Ascending aorta (tissue), 2 donors: ENCODE results near the gene PPIE. TPM values are rescaled to one million over a fixed set of nuclear protein-coding genes. Genes with fewer than 3 reads are reported as not detected.
A peak's percentile ranks its signal among the peaks of the same experiment; 100 is the strongest.
"Not testable (repeated sequence)": the region's sequence is repeated elsewhere in the genome, so short reads cannot be mapped to it uniquely, and the experiment has no call there.

ENCODE experiments used
- DNase-seq, 2 donors: peaks; one replicate each; pipeline ENCODE4 v3.0.0-alpha.2; 2019; ENCODE audit warnings: low spot score in 2 of 2
- H3K27ac ChIP-seq, 2 donors: fragments of 200-600 bp; sonication (generic); one replicate each; pipeline ENCODE4 v1.5.1; 2016 to 2017; ENCODE audit warnings: mild to moderate bottlenecking in 1 of 2
- H3K27me3 ChIP-seq: fragments of 200-600 bp; sonication (generic); one replicate; pipeline ENCODE4 v1.5.1; 2017
- H3K36me3 ChIP-seq, 2 donors: fragments of 200-600 bp; sonication (generic); one replicate each; pipeline ENCODE4 v1.5.1; 2016
- H3K4me1 ChIP-seq, 2 donors: fragments of 200-600 bp; sonication (generic); one replicate each; pipeline ENCODE4 v1.5.1; 2016 to 2017; ENCODE audit warnings: mild to moderate bottlenecking in 1 of 2
- H3K4me3 ChIP-seq, 2 donors: fragments of 200-600 bp; sonication (generic); one replicate each; pipeline ENCODE4 v1.5.1; 2016 to 2017; ENCODE audit warnings: mild to moderate bottlenecking in 1 of 2
- H3K9me3 ChIP-seq, 2 donors: fragments of 200-600 bp; sonication (generic); one replicate each; pipeline ENCODE4 v1.5.1; 2016
- CTCF ChIP-seq, 3 experiments: fragments of 200-600 bp in 2 of 3; fragments of 450-650 bp in 1 of 3; sonication (generic) in 2 of 3; IDR thresholded peaks; one replicate each; pipeline ENCODE4 v1.5.1; 2016 to 2019; ENCODE audit warnings: antibody characterized with exemption in 3 of 3, mild to moderate bottlenecking in 1 of 3, moderate library complexity in 1 of 3
- intact Hi-C: fragments of 100-400 bp; cut with DNase I; formaldehyde crosslinking; loops from one replicate; pipeline ENCODE4 v1.15.1; 2023
- total RNA-seq: library from RNA; depleted of rRNA; stranded (reverse); fragments of >200 nt; gene quantifications from one replicate; pipeline ENCODE4 v1.1.0, GENCODE V29; 2016

Gene PPIE
- total RNA-seq, 1 donor from 2014 or later: 58.3 TPM

- Histone ChIP-seq H3K4me1 (no peaks in the 10 kb centered on the region), H3K9me3 (no peaks in the 10 kb centered on the region), H3K27ac (no peak overlapping the region), H3K36me3 (no peaks in the 10 kb centered on the region), H3K27me3 (no peaks in the 10 kb centered on the region), H3K4me3 (no peak overlapping the region)
- intact Hi-C loops: no loop called here
- no peak for TF ChIP-seq CTCF (IDR thresholded peaks at IDR 0.05)
- no peak for DNase-seq
These were observed 57.0 kb downstream of the PPIE start for GRCh38 chr1:39795651-39796050.

GRCh38 chr1:39798859-39799769, 60.4 kb downstream of the PPIE start:
- H3K27ac ChIP-seq, intact Hi-C loops: not testable (repeated sequence)
- H3K4me3 ChIP-seq: peak overlapping the region in 1 of 2 donors; percentile 27

GRCh38 chr1:39799770-39800470, 61.2 kb downstream of the PPIE start:
- no peak overlapping the region for H3K4me3 ChIP-seq
- H3K27me3 ChIP-seq: no peaks in the 10 kb centered on the region
- intact Hi-C loops: no loop called here
- DNase-seq: peak in 1 of 2 donors; percentile 72
- no peaks in the 10 kb centered on the region for H3K9me3 ChIP-seq
- no peaks in the 10 kb centered on the region for H3K36me3 ChIP-seq
- H3K4me1 ChIP-seq: no peaks in the 10 kb centered on the region
- peak; percentile 60 to 72 (median 70) for TF ChIP-seq CTCF (IDR thresholded peaks at IDR 0.05)
- H3K27ac ChIP-seq: no peak overlapping the region

More at GRCh38 chr1:39798859-39799769, 60.4 kb downstream of the PPIE start:
- not testable (repeated sequence) for H3K9me3 ChIP-seq, H3K27me3 ChIP-seq, H3K36me3 ChIP-seq, H3K4me1 ChIP-seq
- peak; percentile 58 to 84 for DNase-seq
- TF ChIP-seq CTCF (IDR thresholded peaks at IDR 0.05): peak in 1 of 3 experiments; percentile 10

- intact Hi-C loops: no loop called here
- Histone ChIP-seq H3K9me3 (no peaks in the 10 kb centered on the region), H3K27ac (no peak overlapping the region), H3K27me3 (no peaks in the 10 kb centered on the region), H3K4me3 (no peak overlapping the region), H3K4me1 (no peaks in the 10 kb centered on the region), H3K36me3 (no peaks in the 10 kb centered on the region)
- no peak for TF ChIP-seq CTCF (IDR thresholded peaks at IDR 0.05)
- no peak for DNase-seq
These were observed 61.8 kb downstream of the PPIE start for GRCh38 chr1:39800471-39800835.

- H3K27me3 ChIP-seq: no peaks in the 10 kb centered on the region
- no peak for TF ChIP-seq CTCF (IDR thresholded peaks at IDR 0.05)
- no peaks in the 10 kb centered on the region for H3K9me3 ChIP-seq
- intact Hi-C loops: no loop called here
- DNase-seq: no peak
- no peaks in the 10 kb centered on the region for H3K4me1 ChIP-seq
- H3K4me3 ChIP-seq: no peak overlapping the region
- H3K36me3 ChIP-seq: no peaks in the 10 kb centered on the region
- no peak overlapping the region for H3K27ac ChIP-seq
These were observed 64.0 kb downstream of the PPIE start for GRCh38 chr1:39802496-39803260.
